NCI-H2029 treated with DMSO at 0.1 percent for 48 hours (cell line): ENCODE measurements around the gene IL4I1.
"Not testable (repeated sequence)": the region's sequence is repeated elsewhere in the genome, so short reads cannot be mapped to it uniquely, and the experiment has no call there.

Experiments
- DNase-seq: peaks from one replicate; lab custom pipeline; 2025; lab: John Stamatoyannopoulos, UW

The IL4I1 gene

GRCh38 chr19:49896863-49897621 is at the start of gene IL4I1:
IL4I1 (minus strand) TSS chr19:49896887; CDS start chr19:49896160, 727 bp downstream.
- no peak for DNase-seq

GRCh38 chr19:49946415-49946814 is 49.7 kb upstream of the IL4I1 start:
- no peak for DNase-seq

- DNase-seq: not testable (repeated sequence)
Observed at GRCh38 chr19:49944567-49944966, 47.9 kb upstream of the IL4I1 start.

GRCh38 chr19:49940482-49940791 is 43.8 kb upstream of the IL4I1 start:
- no peak for DNase-seq

- no peak for DNase-seq
Observed at GRCh38 chr19:49939721-49940481, 43.2 kb upstream of the IL4I1 start.

GRCh38 chr19:49938662-49939061 is 42.0 kb upstream of the IL4I1 start:
- no peak for DNase-seq

GRCh38 chr19:49937750-49938381 is 41.2 kb upstream of the IL4I1 start:
- DNase-seq: peak; percentile 12

- no peak for DNase-seq
Observed at GRCh38 chr19:49936549-49936948, 39.9 kb upstream of the IL4I1 start.

GRCh38 chr19:49933643-49934042 is 37.0 kb upstream of the IL4I1 start:
- no peak for DNase-seq

- DNase-seq: no peak
Observed at GRCh38 chr19:49932731-49933131, 36.0 kb upstream of the IL4I1 start.

GRCh38 chr19:49932041-49932451 is 35.4 kb upstream of the IL4I1 start:
- no peak for DNase-seq

GRCh38 chr19:49931293-49932040 is 34.8 kb upstream of the IL4I1 start:
- no peak for DNase-seq

GRCh38 chr19:49930483-49931011 is 33.9 kb upstream of the IL4I1 start:
- peak; percentile 39 for DNase-seq

GRCh38 chr19:49929611-49930482 is 33.2 kb upstream of the IL4I1 start:
- DNase-seq: peak; percentile 97

GRCh38 chr19:49929121-49929610 is 32.5 kb upstream of the IL4I1 start, which contains the start of the genes ATF5 and NUP62:
ATF5 (plus strand) TSS chr19:49929205; CDS start chr19:49930851, 1,646 bp downstream.
NUP62 (minus strand) TSS chr19:49929504; CDS start chr19:49909807, 19,697 bp downstream.
- peak; percentile 93 for DNase-seq

GRCh38 chr19:49927526-49928264 is 31.0 kb upstream of the IL4I1 start:
- DNase-seq: no peak

GRCh38 chr19:49926515-49926914 is 29.8 kb upstream of the IL4I1 start:
- DNase-seq: no peak

GRCh38 chr19:49925486-49925885 is 28.8 kb upstream of the IL4I1 start:
- no peak for DNase-seq

- DNase-seq: not testable (repeated sequence)
Observed at GRCh38 chr19:49924881-49925210, 28.2 kb upstream of the IL4I1 start.
